GM18951 (cell line): ENCODE data around the gene NAA50.
A peak's percentile ranks its signal among the peaks of the same experiment; 100 is the strongest.

ENCODE experiments used
- POLR2A ChIP-seq: IDR thresholded peaks from 4 replicates; pipeline ENCODE4 v1.6.1; 2011; ENCODE audit warnings: mild to moderate bottlenecking; ENCODE audit not compliant: insufficient read length, insufficient read depth; ENCODE audit errors: extremely low read depth
- in situ Hi-C: fragments of 300-500 bp; cut with MboI; formaldehyde crosslinking; loops from one replicate; pipeline ENCODE4 v1.12.0; 2022; ENCODE audit warnings: low sequenced_read_pairs, mixed read lengths, inconsistent platforms; ENCODE audit not compliant: unreplicated experiment

NAA50 gene

DNA sequence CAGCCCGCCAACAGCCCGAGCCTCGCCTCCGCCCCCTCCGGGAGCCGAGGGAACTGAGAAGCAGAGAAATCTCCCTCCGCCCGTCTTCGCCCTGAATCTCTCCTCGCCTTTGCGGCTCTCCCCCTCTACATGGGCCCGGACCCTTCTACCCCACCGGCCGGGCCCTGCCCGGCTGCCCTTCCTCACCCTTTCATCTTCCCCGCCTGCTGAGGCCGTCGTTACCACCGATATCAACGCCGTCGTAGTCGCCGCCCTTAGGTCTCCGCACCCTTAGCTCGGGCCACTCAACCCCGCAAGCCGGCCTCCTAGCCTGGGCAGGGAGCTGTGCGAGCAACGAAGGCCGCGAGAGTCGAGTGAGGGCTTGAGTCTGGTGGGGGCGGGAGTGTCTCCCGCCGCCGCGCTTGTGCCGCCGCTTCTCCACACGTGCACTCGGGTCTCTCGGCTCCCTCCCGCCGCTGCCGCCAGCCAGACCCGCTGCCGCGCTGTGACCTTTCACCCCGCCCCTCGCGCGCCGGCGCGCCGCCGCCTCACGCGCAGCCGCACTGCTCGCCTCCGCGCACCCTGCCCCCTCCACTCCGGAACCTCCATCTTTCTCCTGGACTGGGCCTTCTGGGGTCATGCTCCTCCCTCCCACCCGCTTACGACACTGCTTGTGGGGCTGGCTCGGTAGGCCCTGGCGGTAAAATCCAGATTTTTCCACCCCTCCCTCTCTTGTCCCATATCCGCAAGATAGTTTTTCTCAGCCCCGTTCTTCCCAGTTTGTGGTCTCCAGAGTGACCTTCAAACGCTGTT is at the start of gene NAA50:
TSS of gene NAA50 (minus strand) at position 494 of the 792 bp plus-strand sequence. CDS start at position 194, 300 bp downstream.
- in situ Hi-C loops = no loop called here

DNA sequence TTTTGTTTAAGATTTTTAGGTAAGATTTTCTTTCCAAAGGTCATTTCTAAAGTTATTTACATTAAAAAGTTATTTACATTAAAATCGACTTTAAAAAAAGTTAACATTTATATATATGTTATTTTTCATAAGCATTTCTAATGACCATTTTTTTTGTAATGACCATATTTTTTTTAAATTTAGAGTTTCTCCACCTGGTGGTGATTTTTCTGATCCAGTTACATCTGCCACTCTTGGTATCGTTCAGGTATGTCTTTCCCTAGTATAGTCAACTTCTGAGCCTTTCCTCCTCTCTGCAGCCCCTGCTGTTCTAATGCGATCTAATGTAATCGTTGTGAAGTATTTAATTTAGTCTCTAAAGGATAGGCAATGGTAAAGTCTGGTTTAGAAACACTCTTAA is 49.6 kb upstream of the NAA50 start:
- TF ChIP-seq POLR2A = no peak
- in situ Hi-C loops = no loop called here

More for the DNA sequence above, at the start of gene NAA50:
- TF ChIP-seq POLR2A = peak; percentile 90

GRCh38 chr3:113794526-113794925 is 48.5 kb upstream of the NAA50 start:
- in situ Hi-C loops = no loop called here
- no peak for TF ChIP-seq POLR2A

- no peak for TF ChIP-seq POLR2A
- in situ Hi-C loops = no loop called here
Measured at GRCh38 chr3:113791381-113791780, 45.3 kb upstream of the NAA50 start.

GRCh38 chr3:113783980-113784379 is 37.9 kb upstream of the NAA50 start:
- in situ Hi-C loops = no loop called here

DNA sequence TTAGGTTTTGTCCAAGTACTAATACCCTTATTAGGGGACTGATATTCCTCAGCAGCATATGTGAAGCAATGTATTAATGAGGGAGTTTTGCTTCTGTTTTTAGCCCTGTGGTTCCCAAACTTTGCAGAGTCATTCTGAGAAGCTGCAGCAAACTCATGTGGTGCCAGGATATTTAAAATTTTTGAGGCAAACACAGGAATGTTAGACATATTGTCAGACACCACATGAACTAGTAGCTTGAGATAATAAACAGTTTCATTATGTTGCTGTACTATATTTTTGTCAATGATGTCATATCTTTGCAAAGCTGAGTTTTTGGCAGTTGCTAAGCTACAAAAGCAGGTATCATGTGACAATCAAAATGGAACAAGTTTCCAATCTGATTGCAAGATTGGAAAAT is 37.4 kb upstream of the NAA50 start:
- no peak for TF ChIP-seq POLR2A
- in situ Hi-C loops = no loop called here

More at GRCh38 chr3:113783980-113784379, 37.9 kb upstream of the NAA50 start:
- no peak for TF ChIP-seq POLR2A

DNA sequence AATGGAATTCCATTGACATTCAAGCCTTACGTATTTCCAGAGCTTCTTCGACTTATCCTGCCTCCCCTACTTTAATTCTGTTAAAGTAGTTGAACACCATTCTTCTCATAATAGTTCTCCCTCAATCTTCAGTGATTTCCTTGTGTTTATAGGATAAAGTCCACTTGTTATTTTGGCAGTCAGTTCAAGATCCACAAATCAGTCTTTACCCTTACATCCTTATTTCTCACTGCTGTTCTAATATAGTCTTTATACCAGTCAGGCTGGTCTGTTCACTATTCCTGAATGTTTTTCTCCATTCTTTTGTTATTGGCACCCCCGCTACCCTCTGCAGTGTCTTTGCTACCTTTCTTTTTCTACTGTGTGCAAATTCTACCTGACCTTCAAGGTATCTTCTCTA is 30.5 kb upstream of the NAA50 start:
- in situ Hi-C loops = no loop called here
- no peak for TF ChIP-seq POLR2A

DNA sequence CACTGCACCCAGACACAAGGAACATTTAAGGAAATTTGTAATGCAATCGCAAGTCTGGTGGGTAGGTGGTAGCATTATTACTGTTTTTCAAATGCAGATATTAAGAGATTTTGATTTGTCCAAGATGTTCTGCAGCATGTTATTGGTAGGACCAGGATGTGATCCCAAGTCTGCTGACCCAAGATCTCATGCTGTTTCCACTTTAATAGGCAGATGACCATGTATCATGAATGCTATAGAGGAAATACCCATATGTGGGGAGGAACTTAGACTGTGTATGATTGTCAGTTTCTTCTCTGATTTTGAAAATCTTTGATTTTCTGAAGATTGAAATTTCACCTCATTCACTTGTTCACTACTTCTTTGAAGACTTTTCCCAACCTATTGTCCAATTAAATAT is 29.5 kb upstream of the NAA50 start:
- no peak for TF ChIP-seq POLR2A
- in situ Hi-C loops = no loop called here

DNA sequence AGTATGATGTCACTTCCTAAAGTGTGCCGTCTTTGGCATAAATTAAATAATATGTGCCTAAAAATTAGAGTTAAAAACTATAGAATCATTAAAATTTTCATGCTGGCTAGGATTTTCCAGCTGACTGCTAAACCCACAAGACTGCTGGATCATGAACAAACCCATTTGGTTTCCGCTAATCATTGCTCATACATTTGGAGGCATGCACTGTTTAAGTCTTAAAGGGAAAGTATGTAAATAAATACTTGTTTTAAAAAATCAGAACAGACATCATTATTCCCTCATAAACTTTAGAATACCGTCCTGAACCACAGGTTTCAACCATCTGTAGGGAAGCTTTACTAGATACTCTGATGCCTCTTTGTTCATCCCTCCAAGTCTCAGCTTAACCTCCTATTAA is 27.3 kb upstream of the NAA50 start:
- in situ Hi-C loops = no loop called here
- no peak for TF ChIP-seq POLR2A

- in situ Hi-C loops = no loop called here
- no peak for TF ChIP-seq POLR2A
Measured at GRCh38 chr3:113771993-113772392, 25.9 kb upstream of the NAA50 start.

DNA sequence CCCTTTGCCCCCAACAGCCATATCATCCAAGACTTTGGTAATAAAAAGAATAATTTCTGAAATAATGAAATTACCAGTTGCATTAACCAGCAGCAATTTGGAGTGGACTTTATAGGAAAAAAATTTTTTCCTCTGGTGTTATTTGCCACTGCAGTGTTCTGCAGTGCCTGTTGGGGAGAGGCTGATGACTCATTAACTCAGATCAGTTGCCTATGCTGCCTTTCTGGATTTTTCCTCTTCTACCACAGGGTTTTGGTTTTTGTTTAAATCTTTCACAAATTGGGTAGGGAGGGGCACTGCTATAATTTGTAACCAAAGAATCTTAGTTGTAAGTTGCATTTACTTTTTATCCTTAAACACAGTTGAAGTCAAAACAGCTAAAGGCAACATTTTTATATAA is 23.5 kb upstream of the NAA50 start:
- in situ Hi-C loops = no loop called here
- no peak for TF ChIP-seq POLR2A

GRCh38 chr3:113764698-113765097 is 18.6 kb upstream of the NAA50 start:
- in situ Hi-C loops = no loop called here
- no peak for TF ChIP-seq POLR2A

GRCh38 chr3:113758389-113759024 is 12.5 kb upstream of the NAA50 start:
- no peak for TF ChIP-seq POLR2A

More at GRCh38 chr3:113758389-113759024, 12.5 kb upstream of the NAA50 start:
- in situ Hi-C loops = no loop called here
